Erythroblast (primary cell): ENCODE measurements around the gene ARMC9.

ENCODE experiments used
- DNase-seq, 2 experiments: peaks; one replicate each; lab custom pipeline; 2025; lab: John Stamatoyannopoulos, UW
- GATA1 ChIP-seq: IDR thresholded peaks from 2 replicates; pipeline ENCODE4 v1.6.1; 2011; ENCODE audit warnings: low read depth, mild to moderate bottlenecking, control low read depth, low read length, moderate library complexity
- POLR2A ChIP-seq: IDR thresholded peaks from 2 replicates; pipeline ENCODE4 v1.6.1; 2011; ENCODE audit warnings: mild to moderate bottlenecking, low read length

ARMC9 gene

GRCh38 chr2:231360401-231360800, 162.0 kb downstream of the ARMC9 start:
- no peak for DNase-seq
- TF ChIP-seq POLR2A = no peak
- TF ChIP-seq GATA1 = no peak

- DNase-seq = no peak
- no peak for TF ChIP-seq GATA1
- TF ChIP-seq POLR2A = no peak
These were observed 162.5 kb downstream of the ARMC9 start for GRCh38 chr2:231360881-231361371.

- peak; percentile 68 to 77 for DNase-seq
- TF ChIP-seq GATA1 = no peak
- TF ChIP-seq POLR2A = no peak
These were observed 163.5 kb downstream of the ARMC9 start for GRCh38 chr2:231361701-231362554.

- TF ChIP-seq POLR2A (no peak), GATA1 (no peak)
These were observed 164.2 kb downstream of the ARMC9 start for GRCh38 chr2:231362555-231363184.

GRCh38 chr2:231364061-231364460, 165.6 kb downstream of the ARMC9 start:
- no peak for DNase-seq
- TF ChIP-seq POLR2A = no peak
- no peak for TF ChIP-seq GATA1

More at GRCh38 chr2:231362555-231363184, 164.2 kb downstream of the ARMC9 start:
- DNase-seq = peak in 1 of 2 experiments; percentile 42

GRCh38 chr2:231364961-231365810, 166.8 kb downstream of the ARMC9 start:
- no peak for TF ChIP-seq GATA1
- no peak for TF ChIP-seq POLR2A
- peak in 1 of 2 experiments; percentile 14 for DNase-seq

- no peak for TF ChIP-seq GATA1
- TF ChIP-seq POLR2A = no peak
- no peak for DNase-seq
These were observed 168.7 kb downstream of the ARMC9 start for GRCh38 chr2:231367178-231367577.

GRCh38 chr2:231369580-231370428, 171.4 kb downstream of the ARMC9 start:
- no peak for DNase-seq
- TF ChIP-seq POLR2A (no peak), GATA1 (no peak)

GRCh38 chr2:231370429-231370748, 172.0 kb downstream of the ARMC9 start:
- no peak for DNase-seq
- TF ChIP-seq POLR2A (no peak), GATA1 (no peak)

- TF ChIP-seq POLR2A = no peak
- no peak for TF ChIP-seq GATA1
- DNase-seq = no peak
These were observed 172.5 kb downstream of the ARMC9 start for GRCh38 chr2:231370749-231371429.

GRCh38 chr2:231371430-231372054, 173.1 kb downstream of the ARMC9 start:
- TF ChIP-seq POLR2A = no peak
- TF ChIP-seq GATA1 = no peak
- DNase-seq = no peak

GRCh38 chr2:231372326-231372725, 173.9 kb downstream of the ARMC9 start:
- DNase-seq = no peak
- TF ChIP-seq GATA1 = no peak
- TF ChIP-seq POLR2A = no peak
